Activated T-cell treated with anti-CD3 and anti-CD28 coated beads, Interleukin-2, amount 50 U/mL, for 24 hours (primary cell): ENCODE data around the gene BCL2L1.
"Not testable (repeated sequence)": the region's sequence is repeated elsewhere in the genome, so short reads cannot be mapped to it uniquely, and the experiment has no call there.

ENCODE experiments used
- DNase-seq: peaks from one replicate; pipeline ENCODE4 v3.0.0-alpha.2; 2020
- H3K27ac Mint-ChIP-seq: 2 replicates; pipeline ENCODE4 v1.8.0; 2020; ENCODE audit warnings: mild to moderate bottlenecking, mixed read lengths
- H3K27me3 Mint-ChIP-seq: 2 replicates; pipeline ENCODE4 v1.8.0; 2020; ENCODE audit warnings: mixed read lengths
- H3K36me3 Mint-ChIP-seq: 2 replicates; pipeline ENCODE4 v1.8.0; 2020; ENCODE audit warnings: low read depth, mixed read lengths
- H3K4me1 Mint-ChIP-seq: 2 replicates; pipeline ENCODE4 v1.8.0; 2020; ENCODE audit warnings: low read depth, mixed read lengths
- H3K4me3 Mint-ChIP-seq: 2 replicates; pipeline ENCODE4 v1.8.0; 2020; ENCODE audit warnings: mild to moderate bottlenecking, moderate library complexity, mixed read lengths
- H3K9me3 Mint-ChIP-seq: 2 replicates; pipeline ENCODE4 v1.8.0; 2020; ENCODE audit warnings: mixed read lengths

The BCL2L1 gene

GRCh38 chr20:31722257-31723068, at the start of gene BCL2L1:
BCL2L1 (minus strand) TSS chr20:31722868; CDS start chr20:31722218, 650 bp downstream.
- H3K4me1 Mint-ChIP-seq = peaks cover 17% of the 10 kb centered on the region
- H3K9me3 Mint-ChIP-seq = no peaks in the 10 kb centered on the region
- H3K27ac Mint-ChIP-seq = peak within 1 kb of the TSS; percentile 98
- peaks cover 56% of the 10 kb centered on the region for H3K36me3 Mint-ChIP-seq
- peak; percentile 83 for DNase-seq
- H3K27me3 Mint-ChIP-seq = no peaks in the 10 kb centered on the region
- H3K4me3 Mint-ChIP-seq = peak within 1 kb of the TSS; percentile 93

- Mint-ChIP-seq H3K9me3 (no peaks in the 10 kb centered on the region), H3K27me3 (no peaks in the 10 kb centered on the region), H3K27ac (no peak overlapping the region), H3K4me1 (peaks cover 10% of the 10 kb centered on the region), H3K36me3 (peaks cover 85% of the 10 kb centered on the region), H3K4me3 (no peak overlapping the region)
- DNase-seq = no peak
These were observed 47.6 kb upstream of the BCL2L1 start for GRCh38 chr20:31770243-31770642.

GRCh38 chr20:31769681-31770080, 47.0 kb upstream of the BCL2L1 start:
- Mint-ChIP-seq H3K9me3 (no peaks in the 10 kb centered on the region), H3K27me3 (no peaks in the 10 kb centered on the region), H3K4me1 (peaks cover 10% of the 10 kb centered on the region), H3K4me3 (no peak overlapping the region), H3K27ac (no peak overlapping the region), H3K36me3 (peaks cover 85% of the 10 kb centered on the region)
- no peak for DNase-seq

- Mint-ChIP-seq H3K36me3 (peaks cover 78% of the 10 kb centered on the region), H3K27me3 (no peaks in the 10 kb centered on the region), H3K4me1 (peaks cover 10% of the 10 kb centered on the region), H3K27ac (no peak overlapping the region), H3K9me3 (no peaks in the 10 kb centered on the region), H3K4me3 (no peak overlapping the region)
- no peak for DNase-seq
These were observed 45.1 kb upstream of the BCL2L1 start for GRCh38 chr20:31767805-31768204.

GRCh38 chr20:31764641-31765305, 42.1 kb upstream of the BCL2L1 start:
- H3K9me3 Mint-ChIP-seq = no peaks in the 10 kb centered on the region
- DNase-seq = no peak
- H3K27me3 Mint-ChIP-seq = no peaks in the 10 kb centered on the region
- H3K27ac Mint-ChIP-seq = no peak overlapping the region
- H3K4me3 Mint-ChIP-seq = no peak overlapping the region
- peaks cover 76% of the 10 kb centered on the region for H3K36me3 Mint-ChIP-seq
- peaks cover 2% of the 10 kb centered on the region for H3K4me1 Mint-ChIP-seq

- Mint-ChIP-seq H3K36me3 (peaks cover 66% of the 10 kb centered on the region), H3K27me3 (no peaks in the 10 kb centered on the region), H3K4me1 (no peaks in the 10 kb centered on the region), H3K4me3 (no peak overlapping the region), H3K27ac (no peak overlapping the region), H3K9me3 (no peaks in the 10 kb centered on the region)
- no peak for DNase-seq
These were observed 38.0 kb upstream of the BCL2L1 start for GRCh38 chr20:31760519-31761240.

- peaks cover 62% of the 10 kb centered on the region for H3K36me3 Mint-ChIP-seq
- H3K4me3 Mint-ChIP-seq = no peak overlapping the region
- H3K4me1 Mint-ChIP-seq = no peaks in the 10 kb centered on the region
- H3K27me3 Mint-ChIP-seq = no peaks in the 10 kb centered on the region
- H3K27ac Mint-ChIP-seq = no peak overlapping the region
- no peak for DNase-seq
- H3K9me3 Mint-ChIP-seq = no peaks in the 10 kb centered on the region
These were observed 37.3 kb upstream of the BCL2L1 start for GRCh38 chr20:31759836-31760518.

GRCh38 chr20:31758991-31759390, 36.3 kb upstream of the BCL2L1 start:
- Mint-ChIP-seq H3K4me1 (no peaks in the 10 kb centered on the region), H3K27ac (no peak overlapping the region), H3K4me3 (no peak overlapping the region), H3K9me3 (no peaks in the 10 kb centered on the region), H3K36me3 (peaks cover 56% of the 10 kb centered on the region), H3K27me3 (no peaks in the 10 kb centered on the region)
- DNase-seq = no peak

- no peak for DNase-seq
- H3K9me3 Mint-ChIP-seq = no peaks in the 10 kb centered on the region
- H3K4me1 Mint-ChIP-seq = no peaks in the 10 kb centered on the region
- peaks cover 56% of the 10 kb centered on the region for H3K36me3 Mint-ChIP-seq
- no peaks in the 10 kb centered on the region for H3K27me3 Mint-ChIP-seq
- no peak overlapping the region for H3K27ac Mint-ChIP-seq
- no peak overlapping the region for H3K4me3 Mint-ChIP-seq
These were observed 35.9 kb upstream of the BCL2L1 start for GRCh38 chr20:31758521-31758920.

- no peaks in the 10 kb centered on the region for H3K4me1 Mint-ChIP-seq
- peaks cover 47% of the 10 kb centered on the region for H3K36me3 Mint-ChIP-seq
These were observed 34.6 kb upstream of the BCL2L1 start for GRCh38 chr20:31757254-31757653.

GRCh38 chr20:31751126-31751525, 28.5 kb upstream of the BCL2L1 start:
- no peak overlapping the region for H3K27ac Mint-ChIP-seq
- no peaks in the 10 kb centered on the region for H3K27me3 Mint-ChIP-seq
- H3K9me3 Mint-ChIP-seq = no peaks in the 10 kb centered on the region
- H3K4me3 Mint-ChIP-seq = no peak overlapping the region
- H3K36me3 Mint-ChIP-seq = peaks cover 26% of the 10 kb centered on the region
- no peak for DNase-seq
- H3K4me1 Mint-ChIP-seq = peaks cover 5% of the 10 kb centered on the region

More at GRCh38 chr20:31757254-31757653, 34.6 kb upstream of the BCL2L1 start:
- Mint-ChIP-seq H3K27me3 (no peaks in the 10 kb centered on the region), H3K9me3 (no peaks in the 10 kb centered on the region), H3K27ac (no peak overlapping the region), H3K4me3 (no peak overlapping the region)
- no peak for DNase-seq

- no peak for DNase-seq
- H3K27ac Mint-ChIP-seq = no peak overlapping the region
- peaks cover 45% of the 10 kb centered on the region for H3K36me3 Mint-ChIP-seq
- H3K9me3 Mint-ChIP-seq = no peaks in the 10 kb centered on the region
- no peak overlapping the region for H3K4me3 Mint-ChIP-seq
- H3K27me3 Mint-ChIP-seq = no peaks in the 10 kb centered on the region
- peaks cover 5% of the 10 kb centered on the region for H3K4me1 Mint-ChIP-seq
These were observed 26.6 kb upstream of the BCL2L1 start for GRCh38 chr20:31749223-31749622.

GRCh38 chr20:31747640-31748039, 25.0 kb upstream of the BCL2L1 start:
- no peak for DNase-seq
- H3K36me3 Mint-ChIP-seq = peaks cover 55% of the 10 kb centered on the region
- no peak overlapping the region for H3K27ac Mint-ChIP-seq
- no peaks in the 10 kb centered on the region for H3K27me3 Mint-ChIP-seq
- H3K9me3 Mint-ChIP-seq = no peaks in the 10 kb centered on the region
- no peak overlapping the region for H3K4me3 Mint-ChIP-seq
- H3K4me1 Mint-ChIP-seq = peaks cover 5% of the 10 kb centered on the region

- not testable (repeated sequence) for H3K4me3 Mint-ChIP-seq, H3K9me3 Mint-ChIP-seq, DNase-seq, H3K4me1 Mint-ChIP-seq, H3K27ac Mint-ChIP-seq, H3K27me3 Mint-ChIP-seq
- peaks cover 59% of the 10 kb centered on the region for H3K36me3 Mint-ChIP-seq
These were observed 24.4 kb upstream of the BCL2L1 start for GRCh38 chr20:31747028-31747427.
